SK-N-SH (cell line): ENCODE data around the gene ATL2.

Source experiments
- EZH2phosphoT487 ChIP-seq: fragments of 200-600 bp; sonication (generic); IDR thresholded peaks from 2 replicates; pipeline ENCODE4 v1.6.1; 2017; ENCODE audit warnings: low read depth, mixed run types, mild to moderate bottlenecking, antibody characterized with exemption, moderate library complexity, borderline replicate concordance
- MAX ChIP-seq: IDR thresholded peaks from 2 replicates; pipeline ENCODE4 v1.4.0; 2012; ENCODE audit warnings: low read depth
- MXI1 ChIP-seq: IDR thresholded peaks from 2 replicates; pipeline ENCODE4 v1.6.1; 2012; ENCODE audit warnings: mild to moderate bottlenecking, low read depth, low read length, improper control_type of control experiment
- POLR2AphosphoS5 ChIP-seq: IDR thresholded peaks from 2 replicates; pipeline ENCODE4 v1.6.1; 2012; ENCODE audit warnings: low read depth, low read length
- RAD21 ChIP-seq: IDR thresholded peaks from 2 replicates; pipeline ENCODE4 v1.6.1; 2012; ENCODE audit warnings: mild to moderate bottlenecking, low read length
- RCOR1 ChIP-seq: fragments of 150-350 bp; IDR thresholded peaks from 2 replicates; pipeline ENCODE4 v1.6.1; 2017; ENCODE audit warnings: antibody characterized with exemption, low read length
- RFX5 ChIP-seq: IDR thresholded peaks from 2 replicates; pipeline ENCODE4 v1.6.1; 2012; ENCODE audit warnings: mild to moderate bottlenecking, improper control_type of control experiment, low read length
- SMC3 ChIP-seq: IDR thresholded peaks from 2 replicates; pipeline ENCODE4 v1.6.1; 2012; ENCODE audit warnings: low read depth, low read length, improper control_type of control experiment
- TCF12 ChIP-seq: IDR thresholded peaks from 2 replicates; pipeline ENCODE4 v1.4.0; 2012
- YY1 ChIP-seq: IDR thresholded peaks from 2 replicates; pipeline ENCODE4 v1.4.0; 2012; ENCODE audit warnings: low read depth, mild to moderate bottlenecking

GRCh38 chr2:38256610-38257009 lies 120.5 kb downstream of the ATL2 start:
- TF ChIP-seq MXI1 (no peak), RCOR1 (no peak), MAX (no peak), POLR2AphosphoS5 (no peak), EZH2phosphoT487 (no peak), RFX5 (no peak), SMC3 (no peak), YY1 (no peak), TCF12 (no peak), RAD21 (no peak)
